ENCODE measurements around the gene UBE2S. TPM values are rescaled to one million over a fixed set of nuclear protein-coding genes. Genes with fewer than 3 reads are reported as not detected.
A peak's percentile ranks its signal among the peaks of the same experiment; 100 is the strongest.

The UBE2S gene
- total and polyA plus RNA-seq, 2 of the 8 experiments (the other 6 are each of a cell fraction or from before 2014, with no cell fraction given): 398 to 530 TPM

GRCh38 chr19:55350620-55351315 lies 56.8 kb downstream of the UBE2S start:
- Histone ChIP-seq H3K79me2 (ENCODE audit: control insufficient read depth in 1 of 2, insufficient read depth in 2 of 2, low read length in 2 of 2) (no peaks in the 10 kb centered on the region), H3K9me3 (ENCODE audit: insufficient read depth in 2 of 2, low read depth in 1 of 2, low read length in 1 of 2) (no peaks in the 10 kb centered on the region), H4K20me1 (replicated peaks in 1 of 2; ENCODE audit: control insufficient read depth in 1 of 2, insufficient read depth in 2 of 2, low read length in 2 of 2) (peaks cover 0 to 10% of the 10 kb centered on the region in 2 experiments), H2AFZ (ENCODE audit: low read length) (no peak overlapping the region), H3K56ac (replicated peaks; ENCODE audit: insufficient read length, low read depth, low read length) (no peak overlapping the region), H3K9ac (replicated peaks in 1 of 4; ENCODE audit: extremely low read depth in 1 of 4, low read depth in 3 of 4, low read length in 3 of 4) (no peak overlapping the region), H3K4me2 (ENCODE audit: insufficient read depth in 1 of 2, low read depth in 2 of 2, low read length in 2 of 2) (no peak overlapping the region), H3K27me3 (replicated peaks in 1 of 4; ENCODE audit: control insufficient read depth in 3 of 4, extremely low read depth in 1 of 4, insufficient read depth in 3 of 4, low read length in 3 of 4) (peaks cover 17 to 37% (median 32%) of the 10 kb centered on the region in 4 experiments), H3K27ac (ENCODE audit: low read depth, low read length) (no peak overlapping the region), H4K8ac (ENCODE audit: extremely low read depth, insufficient read depth, low read length) (no peak overlapping the region; the same call in 1 of the 2 replicates), H2BK12ac (ENCODE audit: low read depth, low read length) (peak overlapping the region; percentile 93; the same call in 1 of the 2 replicates), H2BK120ac (replicated peaks; ENCODE audit: low read depth, low read length) (no peak overlapping the region), H3K23ac (ENCODE audit: insufficient read length) (no peak overlapping the region), H3K4ac (replicated peaks; ENCODE audit: insufficient read length, low read depth, low read length) (peak overlapping the region; percentile 50), H2AK5ac (ENCODE audit: low read depth, low read length) (peak overlapping the region; percentile 89), H3K79me1 (ENCODE audit: low read depth, low read length) (no peaks in the 10 kb centered on the region), H3K4me3 (ENCODE audit: extremely low read depth in 1 of 4, insufficient read depth in 2 of 4, low read depth in 3 of 4, low read length in 4 of 4) (no peak overlapping the region), H4K91ac (replicated peaks; ENCODE audit: insufficient read length, low read length) (no peak overlapping the region), H3K18ac (ENCODE audit: extremely low read depth, low read length) (peak overlapping the region; percentile 71; the same call in 1 of the 2 replicates), H2BK5ac (ENCODE audit: low read depth, low read length) (peak overlapping the region; percentile 10), H3K4me1 (replicated peaks in 1 of 4; ENCODE audit: control insufficient read depth in 3 of 4, insufficient read depth in 4 of 4, low read length in 3 of 4) (peaks cover 11 to 45% (median 28%) of the 10 kb centered on the region in 4 experiments), H2BK15ac (ENCODE audit: low read length) (peak overlapping the region; percentile 61), H3K14ac (ENCODE audit: insufficient read length) (no peak overlapping the region), H4K5ac (ENCODE audit: insufficient read length, low read depth, low read length) (no peak overlapping the region), H2BK20ac (ENCODE audit: low read length) (0 out of 2 replicates have a peak overlapping the region, but pooled peaks have one; percentile 23), H3K36me3 (ENCODE audit: control insufficient read depth in 2 of 4, insufficient read depth in 4 of 4, low read length in 3 of 4) (peaks cover 0 to 31% (median 7%) of the 10 kb centered on the region in 4 experiments; a peak in 2 of 8 replicates), H3K23me2 (ENCODE audit: low read depth, low read length) (peaks cover 12% of the 10 kb centered on the region; the same call in 1 of the 2 replicates)
- ChIA-PET CTCF (ENCODE audit: partially characterized antibody) (interaction anchor here (0.8 to 1.6 kb wide), 7 partner anchors 9 to 49 kb away, joined by 3 to 5 read pairs (median 3); partner anchors contain the start of gene KMT5C), POLR2A (ENCODE audit: partially characterized antibody) (interaction anchor here (1.0 to 7.9 kb wide), 10 partner anchors 10 to 56 kb away, joined by 4 to 58 read pairs (median 14); partner anchors contain the start of genes IL11, KMT5C, TMEM238 and UBE2S)
- no peak for FAIRE-seq
- DNase-seq (ENCODE audit: low read depth in 1 of 2, low spot score in 2 of 2): no peak
- WGBS, 2 experiments (ENCODE audit: extremely low coverage in 1 of 2, insufficient coverage in 1 of 2, insufficient read length in 1 of 2, insufficient replicate concordance in 2 of 2, low coverage in 1 of 2, low lambda C conversion rate in 2 of 2, missing lambda C conversion rate in 1 of 2): 86% methylated on average over 11 of the region's 11 CpGs; no CpG with 5 or more reads in 1 of the 2 experiments
- no peak for TF ChIP-seq EGR1 (IDR thresholded peaks at IDR 0.05; ENCODE audit: borderline replicate concordance, low read depth, low read length)

Data from H1 (cell line).